Lower leg skin (tissue), 3 donors: ENCODE data around the gene FCGR3A.
"Not testable (repeated sequence)": the region's sequence is repeated elsewhere in the genome, so short reads cannot be mapped to it uniquely, and the experiment has no call there.

ENCODE experiments used
- CTCF ChIP-seq, 3 donors: fragments of 450-650 bp; IDR thresholded peaks; one replicate each; pipeline ENCODE4 v1.5.1; 2016; ENCODE audit warnings: antibody characterized with exemption in 3 of 3, mild to moderate bottlenecking in 3 of 3, moderate library complexity in 2 of 3
- POLR2A ChIP-seq, 2 donors: fragments of 450-650 bp; IDR thresholded peaks; one replicate each; pipeline ENCODE4 v1.6.1; 2016 to 2017; ENCODE audit warnings: antibody characterized with exemption in 2 of 2, mild to moderate bottlenecking in 1 of 2, moderate library complexity in 1 of 2

GRCh38 chr1:161557506-161558450 is 8.2 kb upstream of the FCGR3A start:
- TF ChIP-seq CTCF, POLR2A (IDR thresholded peaks at IDR 0.05): not testable (repeated sequence)
